T-helper 1 cell (primary cell): ENCODE measurements around the gene SLC39A3.

ENCODE experiments used
- DNase-seq, 5 donors: peaks; one replicate each; pipeline ENCODE4 v3.0.0-alpha.2; 2012 to 2020

SLC39A3 gene

GRCh38 chr19:2744113-2744512, 4.3 kb upstream of the SLC39A3 start:
- DNase-seq: no peak

- no peak for DNase-seq
These were observed 3.3 kb upstream of the SLC39A3 start for GRCh38 chr19:2743099-2743498.

- DNase-seq: no peak
These were observed 468 bp upstream of the SLC39A3 start for GRCh38 chr19:2740314-2740656.

- no peak for DNase-seq
These were observed 3.1 kb downstream of the SLC39A3 start for GRCh38 chr19:2736550-2737190.

GRCh38 chr19:2735374-2735773, 4.4 kb downstream of the SLC39A3 start:
- no peak for DNase-seq

- DNase-seq: no peak
These were observed 5.1 kb downstream of the SLC39A3 start for GRCh38 chr19:2734589-2735288.

GRCh38 chr19:2733930-2734588, 5.8 kb downstream of the SLC39A3 start:
- no peak for DNase-seq

- no peak for DNase-seq
These were observed 6.9 kb downstream of the SLC39A3 start for GRCh38 chr19:2732883-2733282.

GRCh38 chr19:2732157-2732725, 7.6 kb downstream of the SLC39A3 start:
- DNase-seq: no peak

GRCh38 chr19:2731181-2731995, 8.4 kb downstream of the SLC39A3 start:
- DNase-seq: no peak

GRCh38 chr19:2729943-2730818, 9.6 kb downstream of the SLC39A3 start:
- DNase-seq: no peak

- DNase-seq: no peak
These were observed 10.9 kb downstream of the SLC39A3 start for GRCh38 chr19:2728783-2729387.

- DNase-seq: no peak
These were observed 12.2 kb downstream of the SLC39A3 start for GRCh38 chr19:2727640-2727944.

GRCh38 chr19:2726904-2727639, 12.7 kb downstream of the SLC39A3 start:
- DNase-seq: no peak

- no peak for DNase-seq
These were observed 13.5 kb downstream of the SLC39A3 start for GRCh38 chr19:2726160-2726855.

- no peak for DNase-seq
These were observed 15.7 kb downstream of the SLC39A3 start for GRCh38 chr19:2724148-2724557.

- no peak for DNase-seq
These were observed 16.1 kb downstream of the SLC39A3 start for GRCh38 chr19:2723747-2724146.

- DNase-seq: no peak
These were observed 16.5 kb downstream of the SLC39A3 start for GRCh38 chr19:2723345-2723715.

- DNase-seq: no peak
These were observed 17.1 kb downstream of the SLC39A3 start for GRCh38 chr19:2722541-2723344.
